SK-MEL-5 (cell line): Measurements from ENCODE around the gene MXD3. TPM values are rescaled to one million over a fixed set of nuclear protein-coding genes. Genes with fewer than 3 reads are reported as not detected.

Experiments
- DNase-seq: peaks from one replicate; pipeline ENCODE4 v3.0.0-alpha.2; 2016; ENCODE audit warnings: low read depth, low spot score
- in situ Hi-C: cut with HindIII; loops from 2 replicates; pipeline ENCODE4 v1.10.0; 2016; ENCODE audit warnings: low sequenced_read_pairs, high pct_unique_total_duplicates, low pct_unique_long_range_greater_than_20kb
- total RNA-seq: library from RNA; depleted of rRNA; stranded (reverse); fragments of >200 nt; shearing (Covaris generic); gene quantifications from 2 replicates; pipeline ENCODE4 v1.2.3, GENCODE V29; 2014

MXD3 gene
- total RNA-seq, 1 experiment from 2014 or later, result 3.6 TPM

- no peak for DNase-seq
- in situ Hi-C loops, result no loop called here
Observed at GRCh38 chr5:177330991-177331842, 19.5 kb upstream of the MXD3 start.

GRCh38 chr5:177329883-177330282 is 18.2 kb upstream of the MXD3 start:
- DNase-seq, result no peak
- in situ Hi-C loops, result no loop called here

GRCh38 chr5:177328545-177329231 is 17.0 kb upstream of the MXD3 start:
- DNase-seq, result no peak
- in situ Hi-C loops, result no loop called here

- in situ Hi-C loops, result no loop called here
- no peak for DNase-seq
Observed at GRCh38 chr5:177327539-177328522, 16.1 kb upstream of the MXD3 start.

- in situ Hi-C loops, result no loop called here
- DNase-seq, result no peak
Observed at GRCh38 chr5:177325868-177326381, 14.2 kb upstream of the MXD3 start.

DNA sequence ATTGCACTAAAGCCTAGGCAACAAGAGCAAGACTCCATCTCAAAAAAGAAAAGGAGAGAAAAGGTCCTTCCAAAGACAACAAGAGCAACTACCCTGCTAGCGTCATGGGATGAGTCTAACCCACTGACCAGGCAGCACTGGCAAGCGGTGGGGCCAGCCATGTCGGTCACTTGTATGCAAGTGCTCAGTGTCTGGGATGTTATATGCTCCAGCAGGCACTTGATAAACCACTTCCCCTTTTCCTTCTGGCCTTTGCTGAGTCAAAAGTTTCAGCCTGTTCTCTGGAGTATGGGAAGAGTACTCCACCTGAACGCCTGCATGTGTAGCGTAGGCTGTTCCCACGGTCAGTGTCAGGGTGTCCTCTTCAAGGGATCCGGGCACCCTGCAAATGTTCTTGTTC is 9.2 kb upstream of the MXD3 start:
- in situ Hi-C loops, result no loop called here
- no peak for DNase-seq

DNA sequence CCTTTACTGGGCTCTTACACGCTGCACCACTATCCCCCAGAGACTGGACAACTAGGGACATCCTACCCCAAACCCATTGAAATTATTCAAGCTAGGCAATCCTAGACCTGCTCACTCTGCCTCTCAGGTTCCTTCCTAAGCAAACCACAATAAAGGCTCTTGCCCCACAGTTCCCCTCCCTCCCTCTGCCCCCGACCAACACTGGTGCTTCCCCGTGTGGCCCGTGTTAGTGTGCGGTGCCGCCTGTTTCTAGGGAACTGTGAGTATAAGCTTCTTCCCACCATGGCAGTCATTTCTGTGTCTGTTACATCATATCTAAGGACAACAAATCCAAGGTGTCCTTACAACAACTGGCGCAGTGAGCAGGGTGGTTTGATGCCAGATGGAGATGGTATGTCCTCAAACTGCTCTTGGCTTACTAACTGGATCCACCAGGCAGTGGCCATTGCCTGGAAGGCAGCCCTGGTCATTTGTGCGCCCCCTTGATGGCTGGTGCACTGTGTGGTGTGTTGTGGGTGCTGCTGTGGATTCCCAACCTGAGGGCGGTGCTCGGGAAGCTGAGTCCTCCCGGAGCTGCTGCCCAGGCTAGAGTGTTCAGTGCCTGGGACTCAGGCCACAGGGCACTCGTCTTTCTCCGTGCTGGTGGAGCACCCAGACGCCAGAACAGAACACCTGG is 8.4 kb upstream of the MXD3 start:
- in situ Hi-C loops, result no loop called here

GRCh38 chr5:177317959-177318377 is 6.3 kb upstream of the MXD3 start:
- DNase-seq, result peak; percentile 74
- in situ Hi-C loops, result no loop called here

More for the DNA sequence above, 8.4 kb upstream of the MXD3 start:
- no peak for DNase-seq

DNA sequence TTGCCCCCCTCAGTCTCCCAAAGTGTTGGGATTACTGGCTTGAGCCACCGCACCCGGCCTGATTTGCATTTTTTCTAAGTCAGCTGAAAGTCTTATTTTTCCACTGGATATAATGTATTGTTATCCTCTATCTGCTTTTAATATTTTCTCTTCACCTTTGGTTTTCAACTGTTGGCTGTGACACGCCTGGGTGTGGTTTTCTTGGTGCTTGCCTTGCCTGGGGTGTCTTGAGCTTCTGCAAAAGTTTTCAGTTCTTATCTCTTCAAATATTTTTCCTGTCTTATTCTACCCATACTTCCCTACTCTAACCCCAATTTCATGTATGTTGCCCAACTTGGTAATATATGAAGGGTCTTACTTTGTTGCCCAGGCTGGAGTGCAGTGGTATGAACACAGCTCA is 4.3 kb upstream of the MXD3 start:
- in situ Hi-C loops, result no loop called here
- no peak for DNase-seq

GRCh38 chr5:177315411-177315810 is 3.7 kb upstream of the MXD3 start:
- in situ Hi-C loops, result no loop called here
- no peak for DNase-seq

- no peak for DNase-seq
- in situ Hi-C loops, result no loop called here
Observed at GRCh38 chr5:177314376-177315342, 3.0 kb upstream of the MXD3 start.

GRCh38 chr5:177313561-177314259 is 2.0 kb upstream of the MXD3 start:
- DNase-seq, result no peak
- in situ Hi-C loops, result no loop called here

DNA sequence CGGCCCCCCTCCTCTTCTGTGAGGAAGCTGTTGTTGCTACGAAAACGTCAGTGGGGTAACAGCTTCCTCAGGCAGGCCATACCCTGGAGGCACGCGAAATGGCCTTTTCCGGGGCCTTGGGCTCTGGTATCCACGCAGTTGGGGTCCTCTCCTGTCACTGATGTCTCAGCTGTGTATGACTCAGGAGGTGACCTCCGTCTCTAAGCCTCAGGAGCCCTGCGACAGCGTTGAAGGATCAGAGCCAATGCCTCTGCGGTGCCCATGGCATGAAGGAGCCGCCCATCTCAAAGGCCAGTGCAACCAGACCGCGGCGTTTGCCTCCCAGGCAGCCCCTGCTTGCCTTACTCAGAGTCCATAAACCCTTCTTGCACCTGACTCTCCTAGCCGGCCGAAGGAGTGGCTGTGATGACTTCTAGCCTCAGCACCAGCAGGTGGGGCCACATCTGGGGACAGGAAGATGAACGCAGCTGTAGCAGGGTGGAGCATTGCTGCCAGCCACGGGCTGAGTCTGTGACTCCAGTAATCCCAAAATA is 1.0 kb upstream of the MXD3 start:
- DNase-seq, result no peak
- in situ Hi-C loops, result no loop called here

GRCh38 chr5:177311392-177311722 is 341 bp downstream of the MXD3 start:
- in situ Hi-C loops, result no loop called here
- DNase-seq, result no peak

DNA sequence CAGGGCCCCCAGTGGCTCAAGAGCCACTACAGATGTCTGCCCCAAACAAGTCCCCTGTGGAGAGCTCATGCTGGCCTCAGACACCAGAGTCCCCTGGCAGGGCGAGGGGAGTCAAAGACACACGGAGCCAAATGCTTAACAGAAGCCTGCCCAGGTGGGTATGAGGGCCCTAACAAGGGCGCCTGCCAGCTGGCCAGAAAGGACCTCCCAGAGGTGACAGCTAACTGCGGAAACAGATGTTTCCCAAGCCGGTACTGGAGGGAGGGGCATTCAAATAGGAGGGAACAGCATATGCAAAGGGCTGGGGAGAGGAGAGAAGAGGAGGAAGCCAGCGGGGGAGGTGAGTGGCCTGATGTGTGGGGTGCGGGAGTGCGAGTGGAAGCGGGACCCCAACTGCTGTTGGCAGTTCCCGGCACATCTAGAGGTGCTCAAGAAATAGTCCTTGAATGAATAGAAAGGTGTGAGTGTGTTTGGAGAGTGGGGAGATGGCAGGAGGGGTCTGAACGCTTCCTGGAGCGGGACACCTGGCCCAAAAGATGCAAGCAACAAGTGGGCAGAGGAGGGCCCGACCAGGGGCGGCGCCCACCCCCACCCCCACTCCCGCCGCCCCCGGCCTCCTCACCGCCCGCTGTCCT is 824 bp downstream of the MXD3 start:
- in situ Hi-C loops, result no loop called here
- DNase-seq, result no peak
